WTC11 (cell line): ENCODE data around the gene FILIP1L. TPM values are rescaled to one million over a fixed set of nuclear protein-coding genes. Genes with fewer than 3 reads are reported as not detected.

ENCODE experiments used
- ATAC-seq: fragments of 200-7000 bp; cut with Tn5 transposase; 2 replicates; pipeline ENCODE4 v1.10.0; 2021; ENCODE audit warnings: mild to moderate bottlenecking, moderate library complexity
- CTCF ChIA-PET: fragments of 300-600 bp; sonication (Branson Sonifier 250); formaldehyde crosslinking; loops from one replicate; lab custom pipeline; 2021; ENCODE audit warnings: antibody characterized with exemption; lab: Charles Lee
- POLR2A ChIA-PET: fragments of 350-600 bp; sonication (Branson Sonifier 250); formaldehyde crosslinking; loops from one replicate; lab custom pipeline; 2021; ENCODE audit warnings: antibody characterized with exemption; lab: Charles Lee
- DNase-seq: peaks from one replicate; pipeline ENCODE4 v3.0.0; 2021; ENCODE audit warnings: low spot score
- H3K27ac Mint-ChIP-seq: 2 replicates; pipeline ENCODE4 v1.8.0; 2021; ENCODE audit warnings: mixed read lengths
- H3K27me3 Mint-ChIP-seq: 2 replicates; pipeline ENCODE4 v1.8.0; 2021; ENCODE audit warnings: low read depth, mild to moderate bottlenecking, moderate library complexity, mixed read lengths
- H3K36me3 Mint-ChIP-seq: 2 replicates; pipeline ENCODE4 v1.8.0; 2021; ENCODE audit warnings: mixed read lengths
- H3K4me1 Mint-ChIP-seq: 2 replicates; pipeline ENCODE4 v1.8.0; 2022; ENCODE audit warnings: mixed read lengths
- H3K4me3 Mint-ChIP-seq: 2 replicates; pipeline ENCODE4 v1.8.0; 2021; ENCODE audit warnings: mild to moderate bottlenecking, moderate library complexity, mixed read lengths
- H3K9me3 Mint-ChIP-seq: 2 replicates; pipeline ENCODE4 v1.8.0; 2021; ENCODE audit warnings: mixed read lengths
- ATF1 ChIP-seq: sonication (generic); formaldehyde crosslinking; IDR thresholded peaks from 2 replicates; pipeline ENCODE4 v1.8.1; 2023; ENCODE audit warnings: mild to moderate bottlenecking, moderate library complexity, missing genetic modification reagents
- ATF3 ChIP-seq: sonication (generic); formaldehyde crosslinking; conservative IDR thresholded peaks from 2 replicates; pipeline ENCODE4 v1.8.1; 2022; ENCODE audit warnings: mild to moderate bottlenecking, missing genetic modification reagents
- E2F1 ChIP-seq: sonication (generic); formaldehyde crosslinking; IDR thresholded peaks from 2 replicates; pipeline ENCODE4 v1.8.0; 2022; ENCODE audit warnings: mild to moderate bottlenecking, missing genetic modification reagents
- ELF4 ChIP-seq: sonication (generic); formaldehyde crosslinking; IDR thresholded peaks from 2 replicates; pipeline ENCODE4 v1.8.1; 2022; ENCODE audit warnings: low read depth, mild to moderate bottlenecking, moderate library complexity, missing genetic modification reagents
- IRF1 ChIP-seq: sonication (generic); formaldehyde crosslinking; IDR thresholded peaks from 2 replicates; pipeline ENCODE4 v1.8.0; 2023; ENCODE audit warnings: missing genetic modification reagents
- JAZF1 ChIP-seq: fragments of 250-450 bp; sonication (Bioruptor Pico); IDR thresholded peaks from 2 replicates; pipeline ENCODE4 v1.9.0; 2021; ENCODE audit warnings: moderate library complexity, mild to moderate bottlenecking, inconsistent platforms
- MXD4 ChIP-seq: fragments of 250-450 bp; sonication (Bioruptor Pico); IDR thresholded peaks from 2 replicates; pipeline ENCODE4 v1.8.0; 2021; ENCODE audit warnings: mild to moderate bottlenecking, moderate library complexity, borderline replicate concordance
- NFE2L1 ChIP-seq: sonication (generic); formaldehyde crosslinking; IDR thresholded peaks from 2 replicates; pipeline ENCODE4 v1.8.1; 2023; ENCODE audit warnings: missing genetic modification reagents
- NR1H2 ChIP-seq: sonication (generic); formaldehyde crosslinking; IDR thresholded peaks from 2 replicates; pipeline ENCODE4 v1.9.0; 2021; ENCODE audit warnings: mild to moderate bottlenecking, moderate library complexity, missing genetic modification reagents
- PREB ChIP-seq: sonication (generic); formaldehyde crosslinking; IDR thresholded peaks from 2 replicates; pipeline ENCODE4 v1.8.1; 2022; ENCODE audit warnings: mild to moderate bottlenecking, missing genetic modification reagents, moderate library complexity, borderline replicate concordance
- PRRX2 ChIP-seq: fragments of 250-450 bp; sonication (Bioruptor Pico); IDR thresholded peaks from 2 replicates; pipeline ENCODE4 v1.8.0; 2021; ENCODE audit warnings: mild to moderate bottlenecking
- SMAD3 ChIP-seq: sonication (generic); formaldehyde crosslinking; IDR thresholded peaks from 2 replicates; pipeline ENCODE4 v1.8.0; 2022; ENCODE audit warnings: missing genetic modification reagents, mild to moderate bottlenecking, borderline replicate concordance
- ZNF138 ChIP-seq: sonication (generic); formaldehyde crosslinking; conservative IDR thresholded peaks from 2 replicates; pipeline ENCODE4 v1.8.1; 2022; ENCODE audit warnings: mild to moderate bottlenecking, moderate library complexity, missing genetic modification reagents
- total RNA-seq: library from RNA; stranded (reverse); gene quantifications from 3 replicates; pipeline ENCODE4 v1.2.3, GENCODE V29; 2021
- TF ChIP-seq, protein P1 (sequence below): sonication (generic); formaldehyde crosslinking; IDR thresholded peaks from 2 replicates; pipeline ENCODE4 v1.8.1; 2022; ENCODE audit warnings: low read depth, mild to moderate bottlenecking, moderate library complexity, missing genetic modification reagents, borderline replicate concordance
- TF ChIP-seq, protein P2 (sequence below): sonication (generic); formaldehyde crosslinking; IDR thresholded peaks from 2 replicates; pipeline ENCODE4 v1.8.1; 2023; ENCODE audit warnings: mild to moderate bottlenecking, missing genetic modification reagents, moderate library complexity
- TF ChIP-seq, protein P3 (sequence below): sonication (generic); formaldehyde crosslinking; IDR thresholded peaks from 2 replicates; pipeline ENCODE4 v1.8.0; 2022; ENCODE audit warnings: missing genetic modification reagents

The FILIP1L gene
- total RNA-seq, 1 experiment from 2014 or later, result 0.17 TPM

DNA sequence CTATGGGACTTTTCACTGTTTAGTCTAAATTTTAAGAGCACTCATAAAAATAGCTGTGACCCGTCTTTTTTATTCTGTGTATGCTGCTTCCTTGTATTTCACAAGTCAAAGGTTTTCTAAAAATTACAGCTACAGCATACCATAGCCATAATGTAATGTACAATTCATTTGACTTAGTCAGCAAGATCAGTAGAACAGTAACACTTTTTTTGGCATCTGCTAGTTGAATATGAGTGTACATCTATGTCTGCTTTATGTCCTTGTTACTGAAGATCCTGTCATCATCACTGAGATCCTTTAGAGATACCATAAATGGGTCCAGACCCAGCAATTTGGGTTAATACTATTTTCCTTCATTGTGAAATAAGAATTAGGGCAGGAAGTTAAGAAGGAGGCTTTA, 254.5 kb downstream of the FILIP1L start (continued):
- TF ChIP-seq IRF1 (CRISPR knock-in tag), result no peak

GRCh38 chr3:99858469-99858868, 255.8 kb downstream of the FILIP1L start:
- POLR2A ChIA-PET, result no interaction called here
- H3K4me3 Mint-ChIP-seq, result no peak overlapping the region
- ATAC-seq (no peak), DNase-seq (no peak)
- CTCF ChIA-PET, result interaction anchor here (1.8 kb wide), 1 partner anchor 396 kb away, joined by 4 read pairs; no protein-coding TSS in a partner anchor
- peaks cover 32% of the 10 kb centered on the region for H3K4me1 Mint-ChIP-seq
- TF ChIP-seq ZNF138, result no peak
- TF ChIP-seq NR1H2, result no peak
- TF ChIP-seq, protein P1, sequence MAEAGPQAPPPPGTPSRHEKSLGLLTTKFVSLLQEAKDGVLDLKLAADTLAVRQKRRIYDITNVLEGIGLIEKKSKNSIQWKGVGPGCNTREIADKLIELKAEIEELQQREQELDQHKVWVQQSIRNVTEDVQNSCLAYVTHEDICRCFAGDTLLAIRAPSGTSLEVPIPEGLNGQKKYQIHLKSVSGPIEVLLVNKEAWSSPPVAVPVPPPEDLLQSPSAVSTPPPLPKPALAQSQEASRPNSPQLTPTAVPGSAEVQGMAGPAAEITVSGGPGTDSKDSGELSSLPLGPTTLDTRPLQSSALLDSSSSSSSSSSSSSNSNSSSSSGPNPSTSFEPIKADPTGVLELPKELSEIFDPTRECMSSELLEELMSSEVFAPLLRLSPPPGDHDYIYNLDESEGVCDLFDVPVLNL, result no peak
- no peak for TF ChIP-seq ATF3 (CRISPR knock-in tag)
- TF ChIP-seq ELF4 (CRISPR knock-in tag), result no peak
- no peak for TF ChIP-seq E2F1
- no peak for TF ChIP-seq JAZF1
- no peak for TF ChIP-seq ATF1 (CRISPR knock-in tag)
- TF ChIP-seq, protein P2, sequence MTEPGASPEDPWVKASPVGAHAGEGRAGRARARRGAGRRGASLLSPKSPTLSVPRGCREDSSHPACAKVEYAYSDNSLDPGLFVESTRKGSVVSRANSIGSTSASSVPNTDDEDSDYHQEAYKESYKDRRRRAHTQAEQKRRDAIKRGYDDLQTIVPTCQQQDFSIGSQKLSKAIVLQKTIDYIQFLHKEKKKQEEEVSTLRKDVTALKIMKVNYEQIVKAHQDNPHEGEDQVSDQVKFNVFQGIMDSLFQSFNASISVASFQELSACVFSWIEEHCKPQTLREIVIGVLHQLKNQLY (CRISPR knock-in tag), result no peak
- TF ChIP-seq, protein P3, sequence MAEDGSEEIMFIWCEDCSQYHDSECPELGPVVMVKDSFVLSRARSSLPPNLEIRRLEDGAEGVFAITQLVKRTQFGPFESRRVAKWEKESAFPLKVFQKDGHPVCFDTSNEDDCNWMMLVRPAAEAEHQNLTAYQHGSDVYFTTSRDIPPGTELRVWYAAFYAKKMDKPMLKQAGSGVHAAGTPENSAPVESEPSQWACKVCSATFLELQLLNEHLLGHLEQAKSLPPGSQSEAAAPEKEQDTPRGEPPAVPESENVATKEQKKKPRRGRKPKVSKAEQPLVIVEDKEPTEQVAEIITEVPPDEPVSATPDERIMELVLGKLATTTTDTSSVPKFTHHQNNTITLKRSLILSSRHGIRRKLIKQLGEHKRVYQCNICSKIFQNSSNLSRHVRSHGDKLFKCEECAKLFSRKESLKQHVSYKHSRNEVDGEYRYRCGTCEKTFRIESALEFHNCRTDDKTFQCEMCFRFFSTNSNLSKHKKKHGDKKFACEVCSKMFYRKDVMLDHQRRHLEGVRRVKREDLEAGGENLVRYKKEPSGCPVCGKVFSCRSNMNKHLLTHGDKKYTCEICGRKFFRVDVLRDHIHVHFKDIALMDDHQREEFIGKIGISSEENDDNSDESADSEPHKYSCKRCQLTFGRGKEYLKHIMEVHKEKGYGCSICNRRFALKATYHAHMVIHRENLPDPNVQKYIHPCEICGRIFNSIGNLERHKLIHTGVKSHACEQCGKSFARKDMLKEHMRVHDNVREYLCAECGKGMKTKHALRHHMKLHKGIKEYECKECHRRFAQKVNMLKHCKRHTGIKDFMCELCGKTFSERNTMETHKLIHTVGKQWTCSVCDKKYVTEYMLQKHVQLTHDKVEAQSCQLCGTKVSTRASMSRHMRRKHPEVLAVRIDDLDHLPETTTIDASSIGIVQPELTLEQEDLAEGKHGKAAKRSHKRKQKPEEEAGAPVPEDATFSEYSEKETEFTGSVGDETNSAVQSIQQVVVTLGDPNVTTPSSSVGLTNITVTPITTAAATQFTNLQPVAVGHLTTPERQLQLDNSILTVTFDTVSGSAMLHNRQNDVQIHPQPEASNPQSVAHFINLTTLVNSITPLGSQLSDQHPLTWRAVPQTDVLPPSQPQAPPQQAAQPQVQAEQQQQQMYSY (CRISPR knock-in tag), result no peak
- no peak for TF ChIP-seq PRRX2 (CRISPR knock-in tag)
- no peak for TF ChIP-seq NFE2L1 (CRISPR knock-in tag)
- no peak for TF ChIP-seq MXD4
- TF ChIP-seq PREB (CRISPR knock-in tag), result no peak
- no peak for TF ChIP-seq SMAD3 (CRISPR knock-in tag)
- TF ChIP-seq, all 79 proteins: peak for 0
- peaks cover 5% of the 10 kb centered on the region; the same call in 1 of the 2 replicates for H3K36me3 Mint-ChIP-seq
- H3K27me3 Mint-ChIP-seq, result no peaks in the 10 kb centered on the region
- no peak overlapping the region for H3K27ac Mint-ChIP-seq
- H3K9me3 Mint-ChIP-seq, result peaks cover 5% of the 10 kb centered on the region
